ENCODE measurements around the gene GTPBP6.
"Not testable (repeated sequence)": the region's sequence is repeated elsewhere in the genome, so short reads cannot be mapped to it uniquely, and the experiment has no call there.

The GTPBP6 gene

GRCh38 chrX:316351-317325 lies 2.0 kb downstream of the GTPBP6 start:
- DNase-seq, result no peak

DNA sequence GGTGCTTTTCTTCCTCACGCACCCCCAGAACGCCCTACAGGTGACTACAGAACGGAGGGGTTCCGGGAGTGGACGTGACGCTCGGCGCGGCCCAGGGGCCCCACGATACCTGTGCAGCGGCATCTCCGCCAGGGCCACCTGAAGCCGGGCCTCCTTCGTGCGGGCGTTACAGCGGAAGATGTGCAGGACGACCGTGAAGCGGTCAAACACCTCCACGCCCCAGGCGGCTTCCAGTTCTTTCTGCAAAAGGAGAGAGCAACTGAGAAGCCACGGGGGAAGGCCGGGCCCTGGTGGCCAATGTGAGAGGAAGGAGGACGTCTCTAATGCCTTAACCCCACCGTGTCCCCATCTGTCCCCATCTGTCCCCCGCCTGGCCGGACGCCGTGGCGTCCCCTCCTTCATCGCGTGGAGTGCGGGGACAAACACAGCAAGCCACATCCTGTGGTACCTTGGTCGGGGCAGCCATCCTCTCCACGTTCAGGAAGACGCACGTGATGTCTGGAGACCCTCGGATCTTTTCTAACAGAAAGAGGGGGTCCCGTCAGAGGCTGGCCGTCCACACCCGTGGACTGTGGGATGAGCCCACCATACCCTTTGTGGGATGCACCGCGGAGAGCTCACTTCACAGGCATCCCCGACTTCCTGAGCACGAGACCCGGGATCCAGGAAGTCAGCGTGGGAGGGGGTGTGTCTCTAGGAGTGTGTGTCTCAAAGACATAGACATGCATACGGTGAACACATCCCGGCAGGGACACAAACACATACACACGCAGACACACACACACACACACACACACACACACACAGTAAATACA lies 3.6 kb downstream of the GTPBP6 start:
- DNase-seq, result no peak

- DNase-seq, result no peak
These were observed 4.5 kb downstream of the GTPBP6 start for GRCh38 chrX:314049-314448.

GRCh38 chrX:313546-313945 lies 5.0 kb downstream of the GTPBP6 start:
- no peak for DNase-seq

GRCh38 chrX:312621-313331 lies 5.8 kb downstream of the GTPBP6 start:
- no peak for DNase-seq

- no peak for DNase-seq
These were observed 7.2 kb downstream of the GTPBP6 start for GRCh38 chrX:311156-312129.

DNA sequence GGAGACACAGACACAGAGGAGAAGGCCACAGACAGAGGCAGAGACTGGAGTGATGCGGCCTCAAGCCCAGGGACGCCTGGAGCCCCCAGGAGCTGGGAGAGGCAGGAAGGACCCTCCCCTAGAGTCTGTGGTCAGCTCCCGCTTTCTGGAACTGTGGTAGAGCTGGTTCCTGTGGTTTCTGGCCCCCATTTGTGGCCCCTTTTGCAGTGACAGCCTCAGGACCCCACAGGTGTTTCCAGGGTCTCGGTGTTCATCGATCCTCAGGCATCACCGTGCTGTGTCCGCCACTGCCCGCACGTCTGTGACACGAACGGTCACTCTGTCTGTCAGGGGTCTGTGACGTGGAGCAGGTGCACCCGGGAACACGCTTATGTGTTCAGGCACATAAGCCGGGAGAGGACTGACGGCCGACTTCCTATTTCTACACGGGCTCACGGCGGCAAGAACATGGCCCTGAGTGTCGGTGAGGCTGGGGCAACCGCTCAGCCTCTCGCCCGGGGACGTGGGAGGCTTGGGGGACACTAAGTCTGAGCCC lies 7.9 kb downstream of the GTPBP6 start:
- DNase-seq, result no peak

DNA sequence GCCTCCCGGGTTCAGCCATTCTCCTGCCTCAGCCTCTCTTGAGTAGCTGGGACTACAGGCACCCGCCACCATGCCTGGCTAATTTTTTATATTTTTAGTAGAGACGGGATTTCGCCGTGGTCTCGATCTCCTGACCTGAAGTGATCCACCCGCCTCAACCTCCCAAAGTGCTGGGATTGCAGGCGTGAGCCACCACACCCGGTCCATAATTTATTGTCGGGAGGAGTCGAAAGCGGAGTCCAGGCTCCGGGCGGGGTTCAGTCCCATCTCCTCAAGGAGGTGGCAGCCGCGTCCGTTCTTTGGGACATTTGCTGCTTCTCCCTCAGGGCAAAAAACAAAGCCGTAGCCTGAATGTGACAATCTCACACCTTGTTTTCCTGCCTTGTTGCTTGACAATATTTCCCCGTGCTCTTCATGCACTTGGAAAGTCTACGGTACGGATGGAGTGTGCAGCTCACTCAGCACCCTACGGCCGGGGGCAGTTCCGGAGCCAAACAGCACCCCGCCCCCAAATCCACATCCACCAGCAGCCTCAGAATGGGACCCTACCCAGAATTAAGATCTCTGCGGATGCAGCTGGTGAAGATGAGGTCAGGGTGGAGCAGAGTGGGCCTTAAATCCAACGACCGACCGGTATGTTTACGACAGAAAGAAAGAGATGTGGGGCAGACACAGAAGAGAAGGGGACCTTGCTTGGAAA lies 9.6 kb downstream of the GTPBP6 start:
- no peak for DNase-seq

DNA sequence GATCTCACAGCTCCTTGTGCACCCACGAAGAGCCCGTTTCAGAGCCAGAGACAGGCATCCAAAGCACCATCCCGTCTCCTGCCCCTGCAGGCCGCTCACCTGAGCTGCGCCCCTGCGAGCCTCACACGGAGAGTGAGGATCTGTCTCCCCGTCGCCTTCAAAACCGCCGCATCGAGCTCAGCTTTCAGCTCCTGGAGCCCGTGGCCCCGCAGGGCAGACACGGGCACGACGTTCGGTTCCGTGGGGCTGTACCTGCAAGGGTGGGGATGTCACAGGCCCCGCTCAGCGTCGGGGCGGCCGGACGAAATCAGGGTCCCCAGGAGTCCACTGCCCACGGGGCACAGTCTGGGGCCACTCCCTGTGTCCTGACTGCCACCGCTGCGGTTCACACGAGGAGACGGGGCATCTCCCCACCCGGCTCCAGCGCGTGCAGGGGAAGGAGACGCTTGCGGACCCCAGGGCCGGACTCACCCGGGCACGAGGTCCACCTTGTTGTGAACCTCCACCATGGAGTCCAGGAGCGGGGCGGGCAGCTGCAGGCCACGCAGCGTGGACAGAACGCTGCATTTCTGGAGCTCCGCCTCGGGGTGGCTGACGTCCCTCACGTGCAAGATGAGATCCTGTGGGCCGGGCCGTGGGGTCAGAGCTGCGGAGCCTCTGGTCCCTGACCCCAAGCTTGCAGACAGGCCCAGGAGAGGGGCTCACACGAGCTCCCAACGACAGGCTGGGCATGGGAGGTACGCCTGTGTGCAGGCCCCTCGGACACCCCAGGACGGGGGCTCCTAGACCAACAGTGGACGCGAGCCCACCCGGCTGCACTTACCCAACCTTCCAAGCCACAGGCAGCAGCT lies 11.1 kb downstream of the GTPBP6 start:
- no peak for DNase-seq

- DNase-seq, result not testable (repeated sequence)
These were observed 11.9 kb downstream of the GTPBP6 start for GRCh38 chrX:306614-307251.

GRCh38 chrX:305781-306613 lies 12.6 kb downstream of the GTPBP6 start:
- DNase-seq, result not testable (repeated sequence)

DNA sequence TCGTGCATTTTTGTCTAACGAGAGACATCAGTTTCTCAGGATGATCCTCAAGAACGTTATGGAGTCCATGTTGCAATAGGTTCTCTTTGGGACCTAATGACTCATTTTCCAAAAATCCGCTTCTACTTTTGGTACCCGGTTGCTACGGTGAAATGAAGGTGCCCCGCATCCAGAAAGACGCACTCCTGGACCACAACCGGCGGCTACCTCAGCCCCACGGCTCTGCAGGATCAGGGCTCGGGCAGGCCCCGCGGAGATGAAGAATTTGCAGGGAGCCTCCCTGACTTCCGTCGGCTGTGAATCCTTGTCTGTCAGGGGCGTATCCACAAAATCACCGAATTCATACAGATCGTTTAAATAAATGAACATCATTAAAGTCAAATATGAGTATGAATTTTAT lies 15.6 kb downstream of the GTPBP6 start:
- no peak for DNase-seq

- no peak for DNase-seq
These were observed 18.3 kb downstream of the GTPBP6 start for GRCh38 chrX:300334-300733.

DNA sequence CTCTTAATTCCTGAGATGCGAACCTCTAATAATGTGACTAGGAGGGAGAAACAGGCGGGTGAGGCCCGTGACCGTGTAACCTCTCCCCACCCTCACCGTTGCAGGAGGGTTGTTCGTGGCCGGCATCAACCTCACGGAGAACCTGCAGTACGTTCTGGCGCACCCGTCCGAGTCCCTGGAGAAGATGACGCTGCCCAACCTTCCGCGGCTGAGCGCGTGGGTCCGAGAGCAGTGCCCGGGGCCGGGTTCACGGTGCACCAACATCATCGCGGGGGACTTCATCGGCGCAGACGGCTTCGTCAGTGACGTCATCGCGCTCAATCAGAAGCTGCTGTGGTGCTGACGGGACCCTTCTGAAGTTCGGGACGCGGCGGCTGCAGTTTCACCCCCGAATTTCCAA lies 19.6 kb downstream of the GTPBP6 start:
- DNase-seq, result no peak

DNA sequence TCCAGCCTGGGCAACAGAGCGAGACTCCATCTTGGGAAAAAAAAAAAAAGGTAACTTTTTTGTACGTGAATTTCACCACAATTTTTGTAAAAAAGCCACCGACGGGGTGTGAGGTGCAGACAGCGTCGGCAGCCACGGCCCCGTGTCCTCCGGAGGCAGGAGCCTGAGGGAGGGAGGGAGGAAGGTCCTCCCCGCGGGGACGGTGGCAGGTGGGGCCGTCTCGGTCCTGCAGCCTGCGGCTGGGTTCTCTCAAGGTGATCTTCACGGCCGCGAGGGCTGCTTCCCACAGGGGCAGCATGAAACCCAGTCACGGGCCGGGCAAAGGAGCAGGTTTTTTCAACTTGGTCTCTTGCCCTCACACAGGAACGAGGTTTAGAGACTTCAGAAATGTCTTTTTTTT lies 23.5 kb downstream of the GTPBP6 start:
- DNase-seq, result no peak

- no peak for DNase-seq
These were observed 25.4 kb downstream of the GTPBP6 start for GRCh38 chrX:292900-293897.

GRCh38 chrX:291411-291901 lies 27.1 kb downstream of the GTPBP6 start:
- no peak for DNase-seq

Measured in NCI-H1417 treated with DMSO at 0.1 percent for 48 hours (cell line).